ENCODE measurements around the gene ARHGEF4.

Gene ARHGEF4

GRCh38 chr2:130836501-130837174 lies at the start of gene ARHGEF4:
Gene ARHGEF4, plus strand, starts transcription at chr2:130836914. Its CDS starts 40 bp downstream, at chr2:130836954.
- ChIA-PET CTCF (interaction anchor here (0.9 to 1.5 kb wide), 4 partner anchors 10 to 84 kb away, joined by 3 to 4 read pairs (median 4); no protein-coding TSS in a partner anchor), POLR2A (no interaction called here)
- no peak for TF ChIP-seq CTCF (IDR thresholded peaks at IDR 0.05; ENCODE audit: control extremely low read depth, extremely low read depth, low read depth, missing control alignments)
- DNase-seq (ENCODE audit: extremely low spot score): no peak

- no peak for TF ChIP-seq CTCF (IDR thresholded peaks at IDR 0.05; ENCODE audit: control extremely low read depth, extremely low read depth, low read depth, missing control alignments)
- no peak for DNase-seq (ENCODE audit: extremely low spot score)
- ChIA-PET CTCF (interaction anchor here (0.8 kb wide), 1 partner anchor 10 kb away, joined by 3 read pairs; no protein-coding TSS in a partner anchor), POLR2A (no interaction called here)
These were observed 48.9 kb upstream of the ARHGEF4 start for GRCh38 chr2:130787841-130788240.

GRCh38 chr2:130790312-130790711 lies 46.4 kb upstream of the ARHGEF4 start:
- TF ChIP-seq CTCF (IDR thresholded peaks at IDR 0.05; ENCODE audit: control extremely low read depth, extremely low read depth, low read depth, missing control alignments): no peak
- no peak for DNase-seq (ENCODE audit: extremely low spot score)
- POLR2A ChIA-PET: no interaction called here
- CTCF ChIA-PET: interaction anchor here (0.9 to 2.0 kb wide), 4 partner anchors 8 to 83 kb away, joined by 3 to 6 read pairs (median 4); no protein-coding TSS in a partner anchor

GRCh38 chr2:130790804-130791616 lies 45.7 kb upstream of the ARHGEF4 start:
- ChIA-PET CTCF (interaction anchor here (1.0 to 2.0 kb wide), 3 partner anchors 9 to 83 kb away, joined by 3 to 6 read pairs (median 5); no protein-coding TSS in a partner anchor), POLR2A (no interaction called here)
- no peak for TF ChIP-seq CTCF (IDR thresholded peaks at IDR 0.05; ENCODE audit: control extremely low read depth, extremely low read depth, low read depth, missing control alignments)
- no peak for DNase-seq (ENCODE audit: extremely low spot score)

DNA sequence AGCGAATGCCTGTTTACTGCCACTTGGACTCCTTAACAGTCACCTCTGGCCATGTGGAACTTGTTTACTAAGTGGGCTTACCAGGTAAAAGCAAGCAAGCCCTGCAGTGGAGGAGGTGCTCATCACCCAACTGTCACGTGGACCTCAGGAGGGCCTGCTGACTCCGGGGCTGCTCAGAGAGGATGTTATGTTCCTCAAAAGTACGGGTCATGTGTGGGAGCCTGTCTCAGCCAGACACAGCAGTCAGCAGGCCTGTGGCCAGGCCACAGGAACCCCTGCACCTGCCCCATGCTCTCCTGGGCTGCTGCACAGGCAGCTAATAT lies 45.1 kb upstream of the ARHGEF4 start:
- ChIA-PET CTCF (interaction anchor here (1.0 to 1.5 kb wide), 2 partner anchors 8 to 9 kb away, joined by 3 to 5 read pairs; no protein-coding TSS in a partner anchor), POLR2A (no interaction called here)
- no peak for DNase-seq (ENCODE audit: extremely low spot score)

More for the DNA sequence above, 45.1 kb upstream of the ARHGEF4 start:
- TF ChIP-seq CTCF (IDR thresholded peaks at IDR 0.05; ENCODE audit: control extremely low read depth, extremely low read depth, low read depth, missing control alignments): no peak
